H1 (cell line): ENCODE data around the gene LYPD6B. TPM values are rescaled to one million over a fixed set of nuclear protein-coding genes. Genes with fewer than 3 reads are reported as not detected.
A peak's percentile ranks its signal among the peaks of the same experiment; 100 is the strongest.

Experiments used
- CTCF ChIA-PET: fragments of 300-600 bp; sonication (Branson Sonifier 250); formaldehyde crosslinking; loops from one replicate; lab custom pipeline; 2021; ENCODE audit not compliant: partially characterized antibody; lab: Charles Lee
- POLR2A ChIA-PET: fragments of 300-600 bp; sonication (Branson Sonifier 250); formaldehyde crosslinking; loops from one replicate; lab custom pipeline; 2021; ENCODE audit warnings: inconsistent platforms; ENCODE audit not compliant: partially characterized antibody; lab: Charles Lee
- DNase-seq, 2 experiments: peaks; one replicate each; pipeline versions ENCODE4 v3.0.0 to v3.0.0-alpha.2; 2010 to 2022; ENCODE audit warnings: low spot score in 2 of 2, low read depth in 1 of 2, mixed read lengths in 1 of 2
- FAIRE-seq: peaks from 2 replicates; lab custom pipeline; 2011; peaks lifted over from hg19 to GRCh38; lab: Jason Lieb, UNC
- H2AFZ ChIP-seq: 2 replicates; pipeline ENCODE4 v1.8.1; 2012; ENCODE audit warnings: low read length, inconsistent platforms
- H2AK5ac ChIP-seq: 2 replicates; pipeline ENCODE4 v1.6.1; 2013; ENCODE audit warnings: low read depth, low read length
- H2BK120ac ChIP-seq: replicated peaks from 2 replicates; pipeline ENCODE3; 2013; ENCODE audit warnings: low read depth, low read length, inconsistent platforms
- H2BK12ac ChIP-seq: 2 replicates; pipeline ENCODE4 v1.6.1; 2013; ENCODE audit warnings: low read depth, low read length
- H2BK15ac ChIP-seq: 2 replicates; pipeline ENCODE4 v1.6.1; 2013; ENCODE audit warnings: low read length
- H2BK20ac ChIP-seq: 2 replicates; pipeline ENCODE4 v1.6.1; 2013; ENCODE audit warnings: low read length
- H2BK5ac ChIP-seq: 2 replicates; pipeline ENCODE4 v1.6.1; 2013; ENCODE audit warnings: low read depth, low read length
- H3K14ac ChIP-seq: 2 replicates; pipeline ENCODE4 v1.6.1; 2013; ENCODE audit warnings: inconsistent platforms; ENCODE audit not compliant: insufficient read length
- H3K18ac ChIP-seq: 2 replicates; pipeline ENCODE4 v1.6.1; 2013; ENCODE audit warnings: low read length; ENCODE audit errors: extremely low read depth
- H3K23ac ChIP-seq: 2 replicates; pipeline ENCODE4 v1.6.1; 2013; ENCODE audit warnings: inconsistent platforms; ENCODE audit not compliant: insufficient read length
- H3K23me2 ChIP-seq: 2 replicates; pipeline ENCODE4 v1.6.1; 2013; ENCODE audit warnings: low read depth, low read length
- H3K27ac ChIP-seq: 2 replicates; pipeline ENCODE4 v1.6.1; 2011; ENCODE audit warnings: low read depth, low read length, inconsistent platforms
- H3K27me3 ChIP-seq, 4 experiments: replicated peaks in 1 of 4; 1 replicate in 1 of 4; 2 replicates in 3 of 4; pipeline versions ENCODE4 v1.6.1 to v1.8.1; 2011 to 2013; ENCODE audit warnings: low read length in 3 of 4, mild to moderate bottlenecking in 3 of 4, inconsistent platforms in 2 of 4, mixed read lengths in 2 of 4, moderate library complexity in 1 of 4; ENCODE audit not compliant: control insufficient read depth in 3 of 4, insufficient read depth in 3 of 4; ENCODE audit errors: extremely low read depth in 1 of 4
- H3K36me3 ChIP-seq, 4 experiments: 2 replicates each; pipeline versions ENCODE4 v1.6.1 to v1.8.1; 2011 to 2013; ENCODE audit warnings: mild to moderate bottlenecking in 4 of 4, low read length in 3 of 4, moderate library complexity in 2 of 4, control low read depth in 1 of 4, inconsistent platforms in 1 of 4; ENCODE audit not compliant: insufficient read depth in 4 of 4, control insufficient read depth in 2 of 4
- H3K4ac ChIP-seq: replicated peaks from 2 replicates; pipeline ENCODE3; 2013; ENCODE audit warnings: low read length, low read depth, mixed read lengths, inconsistent platforms; ENCODE audit not compliant: insufficient read length
- H3K4me1 ChIP-seq, 4 experiments: replicated peaks in 1 of 4; 1 replicate in 1 of 4; 2 replicates in 3 of 4; pipeline versions ENCODE4 v1.6.1 to v1.8.1; 2011 to 2013; ENCODE audit warnings: low read length in 3 of 4, inconsistent platforms in 2 of 4, mixed read lengths in 1 of 4; ENCODE audit not compliant: insufficient read depth in 4 of 4, control insufficient read depth in 3 of 4
- H3K4me2 ChIP-seq, 2 experiments: 2 replicates each; pipeline versions ENCODE4 v1.6.1 to v1.8.1; 2011 to 2013; ENCODE audit warnings: low read depth in 2 of 2, low read length in 2 of 2, control low read depth in 1 of 2, inconsistent platforms in 1 of 2, mild to moderate bottlenecking in 1 of 2; ENCODE audit not compliant: insufficient read depth in 1 of 2
- H3K4me3 ChIP-seq, 4 experiments: fragments of 200-600, 300-600 bp in 1 of 4; sonication (generic), shearing (Covaris generic), sonication (Bioruptor Twin) in 1 of 4; 2 replicates each; pipeline versions ENCODE4 v1.5.1 to v1.8.1; 2011 to 2016; ENCODE audit warnings: low read length in 4 of 4, low read depth in 3 of 4, control low read depth in 2 of 4, inconsistent platforms in 2 of 4, mild to moderate bottlenecking in 2 of 4, mixed read lengths in 1 of 4, moderate library complexity in 1 of 4; ENCODE audit not compliant: insufficient read depth in 2 of 4; ENCODE audit errors: extremely low read depth in 1 of 4
- H3K56ac ChIP-seq: replicated peaks from 2 replicates; pipeline ENCODE3; 2013; ENCODE audit warnings: low read depth, mild to moderate bottlenecking, mixed read lengths, low read length, inconsistent platforms; ENCODE audit not compliant: insufficient read length
- H3K79me1 ChIP-seq: 2 replicates; pipeline ENCODE4 v1.6.1; 2013; ENCODE audit warnings: low read depth, low read length, control low read depth
- H3K79me2 ChIP-seq, 2 experiments: 2 replicates each; pipeline versions ENCODE4 v1.6.1 to v1.8.1; 2012 to 2013; ENCODE audit warnings: low read length in 2 of 2, mild to moderate bottlenecking in 2 of 2, inconsistent platforms in 1 of 2; ENCODE audit not compliant: insufficient read depth in 2 of 2, control insufficient read depth in 1 of 2
- H3K9ac ChIP-seq, 4 experiments: replicated peaks in 1 of 4; 1 replicate in 1 of 4; 2 replicates in 3 of 4; pipeline versions ENCODE4 v1.6.1 to v1.8.1; 2011 to 2013; ENCODE audit warnings: low read depth in 3 of 4, low read length in 3 of 4, control low read depth in 2 of 4, mild to moderate bottlenecking in 2 of 4, moderate library complexity in 2 of 4, inconsistent platforms in 1 of 4; ENCODE audit errors: extremely low read depth in 1 of 4
- H3K9me3 ChIP-seq, 2 experiments: 2 replicates each; pipeline versions ENCODE4 v1.6.1 to v1.8.1; 2012 to 2013; ENCODE audit warnings: mild to moderate bottlenecking in 2 of 2, moderate library complexity in 2 of 2, control low read depth in 1 of 2, inconsistent platforms in 1 of 2, low read depth in 1 of 2, low read length in 1 of 2, mixed read lengths in 1 of 2; ENCODE audit not compliant: insufficient read depth in 2 of 2
- H4K20me1 ChIP-seq, 2 experiments: replicated peaks in 1 of 2; 2 replicates each; pipeline versions ENCODE3 to v1.8.1; 2011 to 2013; ENCODE audit warnings: inconsistent platforms in 2 of 2, low read length in 2 of 2, mild to moderate bottlenecking in 1 of 2; ENCODE audit not compliant: insufficient read depth in 2 of 2, control insufficient read depth in 1 of 2
- H4K5ac ChIP-seq: 2 replicates; pipeline ENCODE4 v1.6.1; 2013; ENCODE audit warnings: low read length, low read depth, mixed read lengths, inconsistent platforms; ENCODE audit not compliant: insufficient read length
- H4K8ac ChIP-seq: 2 replicates; pipeline ENCODE4 v1.8.0; 2013; ENCODE audit warnings: mild to moderate bottlenecking, moderate library complexity, low read length, inconsistent platforms; ENCODE audit not compliant: insufficient read depth; ENCODE audit errors: extremely low read depth
- H4K91ac ChIP-seq: replicated peaks from 2 replicates; pipeline ENCODE3; 2013; ENCODE audit warnings: low read length, mixed read lengths, inconsistent platforms; ENCODE audit not compliant: insufficient read length
- BRCA1 ChIP-seq: IDR thresholded peaks from 2 replicates; pipeline ENCODE4 v1.6.1; 2012; ENCODE audit warnings: low read depth, low read length, improper control_type of control experiment
- CEBPB ChIP-seq: IDR thresholded peaks from 2 replicates; pipeline ENCODE4 v1.6.1; 2012; ENCODE audit warnings: low read depth, low read length
- EP300 ChIP-seq, 2 experiments: IDR thresholded peaks; 1 replicate in 1 of 2; 2 replicates in 1 of 2; pipeline ENCODE4 v1.6.1; 2011 to 2012; ENCODE audit warnings: low read depth in 2 of 2, low read length in 2 of 2, mild to moderate bottlenecking in 2 of 2, borderline replicate concordance in 1 of 2, inconsistent platforms in 1 of 2, moderate library complexity in 1 of 2
- GTF2F1 ChIP-seq: IDR thresholded peaks from 2 replicates; pipeline ENCODE4 v1.6.1; 2012; ENCODE audit warnings: low read depth, low read length, improper control_type of control experiment, borderline replicate concordance
- JUND ChIP-seq: IDR thresholded peaks from 2 replicates; pipeline ENCODE4 v1.6.1; 2011; ENCODE audit warnings: mild to moderate bottlenecking, improper control_type of control experiment, low read length
- MAFK ChIP-seq: IDR thresholded peaks from 2 replicates; pipeline ENCODE4 v1.6.1; 2012; ENCODE audit warnings: low read depth, mild to moderate bottlenecking, improper control_type of control experiment, low read length
- MAX ChIP-seq: IDR thresholded peaks from 2 replicates; pipeline ENCODE4 v1.6.1; 2012; ENCODE audit warnings: inconsistent platforms
- NRF1 ChIP-seq: IDR thresholded peaks from 2 replicates; pipeline ENCODE4 v1.6.1; 2011; ENCODE audit warnings: mild to moderate bottlenecking, low read depth, low read length, improper control_type of control experiment
- PHF8 ChIP-seq: fragments of 200-600 bp; sonication (generic); conservative IDR thresholded peaks from 2 replicates; pipeline ENCODE4 v1.7.1; 2012; ENCODE audit warnings: low read depth, mild to moderate bottlenecking, inconsistent platforms, low read length, moderate library complexity
- POLR2A ChIP-seq, 2 experiments: IDR thresholded peaks; 1 replicate in 1 of 2; 2 replicates in 1 of 2; pipeline ENCODE4 v1.6.1; 2011; ENCODE audit warnings: low read depth in 2 of 2, low read length in 2 of 2, mild to moderate bottlenecking in 2 of 2; ENCODE audit errors: control extremely low read depth in 1 of 2
- POLR2AphosphoS5 ChIP-seq: IDR thresholded peaks from 2 replicates; pipeline ENCODE4 v1.6.1; 2011; ENCODE audit warnings: low read depth, low read length
- RAD21 ChIP-seq, 2 experiments: IDR thresholded peaks in 1 of 2; conservative IDR thresholded peaks in 1 of 2; 2 replicates each; pipeline ENCODE4 v1.6.1; 2011; ENCODE audit warnings: low read depth in 2 of 2, low read length in 2 of 2, improper control_type of control experiment in 1 of 2, inconsistent platforms in 1 of 2, mild to moderate bottlenecking in 1 of 2, moderate library complexity in 1 of 2
- SIRT6 ChIP-seq: IDR thresholded peaks from one replicate; pipeline ENCODE4 v1.7.1; 2012; ENCODE audit warnings: low read length, inconsistent platforms
- SIX5 ChIP-seq: IDR thresholded peaks from 2 replicates; pipeline ENCODE4 v1.6.1; 2011; ENCODE audit warnings: mild to moderate bottlenecking, low read depth, low read length
- WGBS, 2 experiments: shearing (Covaris generic) in 1 of 2; methylation state at CpG; one replicate each; pipeline versions ENCODE4 v1.1.6 to v1.1.7; 2013 to 2015; ENCODE audit warnings: low lambda C conversion rate in 2 of 2, mixed read lengths in 2 of 2, inconsistent platforms in 1 of 2, low coverage in 1 of 2, missing lambda C conversion rate in 1 of 2; ENCODE audit not compliant: insufficient replicate concordance in 2 of 2, insufficient coverage in 1 of 2, insufficient read length in 1 of 2; ENCODE audit errors: extremely low coverage in 1 of 2, missing lambda C conversion rate in 1 of 2; 5-methylcytosine and 5-hydroxymethylcytosine counted together
- polyA plus RNA-seq, 7 experiments: library from polyadenylated mRNA; depleted of rRNA in 3 of 7; stranded (reverse) in 5 of 7; unstranded in 2 of 7; fragments of >200 nt in 5 of 7; fragments of 200-250 nt in 2 of 7; gene quantifications; 1 replicate in 5 of 7; 2 replicates in 1 of 7; 4 replicates in 1 of 7; pipeline versions ENCODE4 v1.2.1 to v1.2.3, GENCODE V29; 2011 to 2013; ENCODE audit warnings: missing spikeins in 2 of 7, mixed read lengths in 2 of 7
- total RNA-seq: library from RNA; stranded (reverse); fragmentation: NEBNext Ultra II Directional; extraction: Animal tissue kit (Norgen Biotek cat#: 25700); gene quantifications from 2 replicates; pipeline ENCODE4 v1.2.1, GENCODE V29; 2021

Gene LYPD6B
- total and polyA plus RNA-seq, 2 of the 8 experiments (the other 6 are each of a cell fraction or from before 2014, with no cell fraction given) = 2.2 to 3.5 TPM

- Histone ChIP-seq H2BK12ac (no peak overlapping the region), H2BK120ac (no peak overlapping the region), H3K14ac (no peak overlapping the region), H4K8ac (no peak overlapping the region), H2AK5ac (no peak overlapping the region), H3K4ac (no peak overlapping the region), H3K4me3 (no peak overlapping the region), H3K23ac (no peak overlapping the region), H3K9me3 (no peaks in the 10 kb centered on the region), H3K36me3 (no peaks in the 10 kb centered on the region), H4K20me1 (no peaks in the 10 kb centered on the region), H2AFZ (no peak overlapping the region), H3K27ac (no peak overlapping the region), H3K27me3 (no peaks in the 10 kb centered on the region), H2BK5ac (no peak overlapping the region), H3K4me2 (no peak overlapping the region), H3K79me2 (no peaks in the 10 kb centered on the region), H3K56ac (no peak overlapping the region), H3K79me1 (no peaks in the 10 kb centered on the region), H3K18ac (no peak overlapping the region), H3K23me2 (no peaks in the 10 kb centered on the region; the same call in 1 of the 2 replicates), H3K9ac (no peak overlapping the region), H4K91ac (peak overlapping the region; percentile 70), H4K5ac (no peak overlapping the region), H3K4me1 (no peaks in the 10 kb centered on the region), H2BK15ac (no peak overlapping the region), H2BK20ac (no peak overlapping the region)
- TF ChIP-seq RAD21 (IDR thresholded peaks at IDR 0.05 in 1 of 2, conservative IDR thresholded peaks at IDR 0.05 in 1 of 2; ENCODE audit: low read depth in 2 of 2, low read length in 2 of 2) (no peak), GTF2F1 (no peak), EP300 (IDR thresholded peaks at IDR 0.05; ENCODE audit: borderline replicate concordance in 1 of 2, low read depth in 2 of 2, low read length in 2 of 2) (no peak), MAX (no peak), SIRT6 (no peak), SIX5 (no peak), POLR2AphosphoS5 (no peak), POLR2A (IDR thresholded peaks at IDR 0.05; ENCODE audit: control extremely low read depth in 1 of 2, low read depth in 2 of 2, low read length in 2 of 2) (no peak), CEBPB (no peak), JUND (no peak), PHF8 (no peak), MAFK (no peak), NRF1 (no peak), BRCA1 (no peak)
- ChIA-PET POLR2A (no interaction called here), CTCF (no interaction called here)
- WGBS, 2 experiments = 74% methylated on average over 1 of the region's 1 CpG; no CpG with 5 or more reads in 1 of the 2 experiments
- no peak for FAIRE-seq
- no peak for DNase-seq
Measured at GRCh38 chr2:149112068-149112467, 73.6 kb downstream of the LYPD6B start.
